WERI-Rb-1 (cell line): ENCODE measurements around the gene KISS1.

ENCODE experiments used
- DNase-seq: peaks from one replicate; pipeline ENCODE4 v3.0.0-alpha.2; 2020
- H3K27ac ChIP-seq: fragments of 250-450 bp; sonication (Bioruptor Pico); 2 replicates; pipeline ENCODE4 v1.5.1; 2020; ENCODE audit warnings: mild to moderate bottlenecking, moderate library complexity
- H3K27me3 ChIP-seq: fragments of 250-450 bp; sonication (Bioruptor Pico); 2 replicates; pipeline ENCODE4 v1.5.1; 2021; ENCODE audit warnings: mild to moderate bottlenecking, low read depth, moderate library complexity; ENCODE audit not compliant: insufficient read depth, severe bottlenecking
- H3K36me3 ChIP-seq: fragments of 250-450 bp; sonication (Bioruptor Pico); 2 replicates; pipeline ENCODE4 v1.5.1; 2020; ENCODE audit warnings: mild to moderate bottlenecking, moderate library complexity
- H3K4me3 ChIP-seq: 2 replicates; pipeline ENCODE4 v1.5.1; 2011; ENCODE audit warnings: low read depth, mild to moderate bottlenecking, control low read depth, low read length
- H3K9me3 ChIP-seq: fragments of 250-450 bp; sonication (Bioruptor Pico); 2 replicates; pipeline ENCODE4 v1.5.1; 2021; ENCODE audit warnings: mild to moderate bottlenecking, moderate library complexity; ENCODE audit not compliant: severe bottlenecking
- CTCF ChIP-seq: IDR thresholded peaks from 2 replicates; pipeline ENCODE4 v1.5.1; 2011; ENCODE audit warnings: low read depth, mild to moderate bottlenecking, control low read depth, inconsistent platforms, low read length

Gene KISS1

GRCh38 chr1:204225841-204226735, 29.8 kb upstream of the KISS1 start:
- Histone ChIP-seq H3K36me3 (no peaks in the 10 kb centered on the region), H3K9me3 (no peaks in the 10 kb centered on the region), H3K27me3 (no peaks in the 10 kb centered on the region), H3K4me3 (no peak overlapping the region), H3K27ac (no peak overlapping the region)
- DNase-seq: no peak
- TF ChIP-seq CTCF: no peak

- no peaks in the 10 kb centered on the region for H3K27me3 ChIP-seq
- no peak for DNase-seq
- H3K9me3 ChIP-seq: no peaks in the 10 kb centered on the region
- H3K4me3 ChIP-seq: no peak overlapping the region
- no peaks in the 10 kb centered on the region for H3K36me3 ChIP-seq
- H3K27ac ChIP-seq: no peak overlapping the region
- no peak for TF ChIP-seq CTCF
Observed at GRCh38 chr1:204224655-204225054, 28.4 kb upstream of the KISS1 start.

- Histone ChIP-seq H3K4me3 (no peak overlapping the region), H3K9me3 (no peaks in the 10 kb centered on the region), H3K27ac (no peak overlapping the region), H3K27me3 (no peaks in the 10 kb centered on the region), H3K36me3 (no peaks in the 10 kb centered on the region)
- no peak for DNase-seq
- TF ChIP-seq CTCF: no peak
Observed at GRCh38 chr1:204223129-204223860, 27.0 kb upstream of the KISS1 start.

GRCh38 chr1:204222764-204223055, 26.4 kb upstream of the KISS1 start:
- Histone ChIP-seq H3K4me3 (no peak overlapping the region), H3K27ac (no peak overlapping the region), H3K36me3 (no peaks in the 10 kb centered on the region), H3K27me3 (no peaks in the 10 kb centered on the region), H3K9me3 (no peaks in the 10 kb centered on the region)
- no peak for TF ChIP-seq CTCF
- DNase-seq: no peak

GRCh38 chr1:204222006-204222763, 25.9 kb upstream of the KISS1 start:
- Histone ChIP-seq H3K36me3 (no peaks in the 10 kb centered on the region), H3K4me3 (no peak overlapping the region), H3K9me3 (no peaks in the 10 kb centered on the region), H3K27ac (no peak overlapping the region), H3K27me3 (no peaks in the 10 kb centered on the region)
- DNase-seq: no peak
- TF ChIP-seq CTCF: no peak
